SJCRH30 (cell line): ENCODE measurements around the gene RPTN. TPM values are rescaled to one million over a fixed set of nuclear protein-coding genes. Genes with fewer than 3 reads are reported as not detected.
"Not testable (repeated sequence)": the region's sequence is repeated elsewhere in the genome, so short reads cannot be mapped to it uniquely, and the experiment has no call there.

Source experiments
- DNase-seq, 2 experiments: peaks; one replicate each; pipeline ENCODE4 v3.0.0-alpha.2; 2015 to 2020
- H3K27ac ChIP-seq: fragments of 250-450 bp; sonication (Bioruptor Pico); 2 replicates; pipeline ENCODE4 v1.5.1; 2020; ENCODE audit warnings: mild to moderate bottlenecking, moderate library complexity
- H3K27me3 ChIP-seq: fragments of 250-450 bp; sonication (Bioruptor Pico); 2 replicates; pipeline ENCODE4 v1.5.1; 2020; ENCODE audit warnings: mild to moderate bottlenecking, moderate library complexity
- H3K36me3 ChIP-seq: fragments of 250-450 bp; sonication (Bioruptor Pico); 2 replicates; pipeline ENCODE4 v1.5.1; 2020; ENCODE audit warnings: mild to moderate bottlenecking, moderate library complexity
- H3K4me1 ChIP-seq: fragments of 250-450 bp; sonication (Bioruptor Pico); 2 replicates; pipeline ENCODE4 v1.5.1; 2020; ENCODE audit warnings: mild to moderate bottlenecking, moderate library complexity
- H3K4me3 ChIP-seq: fragments of 250-450 bp; sonication (Bioruptor Pico); 2 replicates; pipeline ENCODE4 v1.5.1; 2020; ENCODE audit warnings: mild to moderate bottlenecking, moderate library complexity
- H3K9me3 ChIP-seq: fragments of 250-450 bp; sonication (Bioruptor Pico); replicated peaks from 2 replicates; pipeline ENCODE4 v1.5.1; 2020; ENCODE audit warnings: mild to moderate bottlenecking, moderate library complexity
- total RNA-seq: library from RNA; depleted of rRNA; stranded (reverse); fragments of >200 nt; shearing (Covaris generic); gene quantifications from 2 replicates; pipeline ENCODE4 v1.2.3, GENCODE V29; 2014

The RPTN gene
- total RNA-seq, 1 experiment from 2014 or later: not detected

DNA sequence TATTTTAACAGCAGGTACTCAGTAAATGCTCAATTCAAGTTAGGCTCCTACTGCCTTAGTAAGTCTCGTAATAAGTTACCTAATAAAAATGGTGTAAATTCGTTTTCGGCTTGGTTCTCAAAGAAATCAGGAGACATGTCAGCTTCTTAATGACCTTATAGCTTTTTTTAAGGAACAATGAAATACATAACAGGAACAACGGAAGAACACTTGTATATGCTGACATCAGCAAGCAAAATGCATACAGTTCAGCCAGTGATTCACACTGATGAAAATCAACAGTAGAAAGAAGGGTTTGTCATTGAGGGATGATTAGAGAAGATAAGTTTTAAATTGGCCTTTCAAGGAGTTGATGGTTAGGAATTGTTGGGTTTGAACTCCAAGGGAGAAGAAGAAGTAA lies 13.3 kb downstream of the RPTN start:
- H3K27me3 ChIP-seq: no peaks in the 10 kb centered on the region

DNA sequence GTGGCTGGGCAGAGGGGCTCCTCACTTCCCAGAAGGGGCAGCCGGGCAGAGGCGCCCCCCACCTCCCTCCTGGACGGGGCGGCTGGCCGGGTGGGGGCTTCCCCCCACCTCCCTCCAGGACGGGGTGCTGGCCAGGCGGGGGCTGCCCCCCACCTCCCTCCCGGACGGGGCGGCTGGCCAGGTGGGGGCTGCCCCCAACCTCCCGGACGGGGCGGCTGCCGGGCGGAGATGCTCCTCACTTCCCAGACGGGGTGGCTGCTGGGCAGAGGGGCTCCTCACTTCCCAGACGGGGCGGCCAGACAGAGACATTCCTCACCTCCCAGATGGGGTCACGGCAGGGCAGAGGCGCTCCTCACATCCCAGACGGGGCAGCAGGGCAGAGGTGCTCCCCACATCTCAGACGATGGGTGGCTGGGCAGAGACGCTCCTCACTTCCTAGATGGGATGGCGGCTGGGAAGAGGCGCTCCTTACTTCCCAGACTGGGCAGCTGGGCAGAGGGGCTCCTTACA lies 14.3 kb downstream of the RPTN start:
- not testable (repeated sequence) for H3K36me3 ChIP-seq, H3K4me3 ChIP-seq, H3K27me3 ChIP-seq, H3K4me1 ChIP-seq, H3K27ac ChIP-seq, H3K9me3 ChIP-seq, DNase-seq

More for the DNA sequence above, 13.3 kb downstream of the RPTN start:
- Histone ChIP-seq H3K9me3 (no peaks in the 10 kb centered on the region), H3K4me1 (no peaks in the 10 kb centered on the region), H3K4me3 (no peak overlapping the region), H3K27ac (no peak overlapping the region), H3K36me3 (no peaks in the 10 kb centered on the region)
- no peak for DNase-seq

DNA sequence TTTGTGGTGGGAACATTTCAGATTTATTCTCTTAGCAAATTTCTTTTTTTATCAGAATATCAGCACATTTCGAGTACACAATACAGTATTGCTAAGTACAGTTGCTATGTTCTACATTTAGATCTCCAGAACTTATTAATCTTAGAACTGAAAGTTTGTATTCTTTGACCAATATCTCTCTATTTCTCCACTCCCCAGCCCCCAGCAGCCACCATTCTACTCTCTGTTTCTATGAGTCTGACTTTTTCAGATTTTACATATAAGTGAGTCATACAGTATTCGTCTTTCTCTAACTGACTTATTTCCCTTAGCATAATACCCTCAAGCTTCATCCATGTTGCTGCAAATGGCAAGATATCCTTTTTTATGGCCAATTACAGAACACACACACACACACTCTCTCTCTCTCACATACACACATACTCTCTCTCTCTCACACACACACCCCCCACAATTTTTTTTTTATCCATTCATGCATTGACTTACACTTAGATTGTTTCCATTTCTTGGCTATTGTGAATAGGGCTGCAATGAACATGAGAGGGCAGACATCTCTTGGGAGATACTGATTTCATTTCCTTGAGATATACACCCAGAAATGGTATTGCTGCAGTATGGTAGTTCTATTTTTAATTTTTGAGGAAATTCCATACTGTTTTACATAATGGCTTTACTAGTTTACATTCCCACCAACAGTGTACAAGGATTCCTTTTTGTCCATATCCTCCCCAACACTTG lies 15.7 kb downstream of the RPTN start:
- no peaks in the 10 kb centered on the region for H3K9me3 ChIP-seq
- no peaks in the 10 kb centered on the region for H3K27me3 ChIP-seq
- H3K4me3 ChIP-seq: no peak overlapping the region
- no peaks in the 10 kb centered on the region for H3K36me3 ChIP-seq
- DNase-seq: no peak
- no peaks in the 10 kb centered on the region for H3K4me1 ChIP-seq
- H3K27ac ChIP-seq: no peak overlapping the region

DNA sequence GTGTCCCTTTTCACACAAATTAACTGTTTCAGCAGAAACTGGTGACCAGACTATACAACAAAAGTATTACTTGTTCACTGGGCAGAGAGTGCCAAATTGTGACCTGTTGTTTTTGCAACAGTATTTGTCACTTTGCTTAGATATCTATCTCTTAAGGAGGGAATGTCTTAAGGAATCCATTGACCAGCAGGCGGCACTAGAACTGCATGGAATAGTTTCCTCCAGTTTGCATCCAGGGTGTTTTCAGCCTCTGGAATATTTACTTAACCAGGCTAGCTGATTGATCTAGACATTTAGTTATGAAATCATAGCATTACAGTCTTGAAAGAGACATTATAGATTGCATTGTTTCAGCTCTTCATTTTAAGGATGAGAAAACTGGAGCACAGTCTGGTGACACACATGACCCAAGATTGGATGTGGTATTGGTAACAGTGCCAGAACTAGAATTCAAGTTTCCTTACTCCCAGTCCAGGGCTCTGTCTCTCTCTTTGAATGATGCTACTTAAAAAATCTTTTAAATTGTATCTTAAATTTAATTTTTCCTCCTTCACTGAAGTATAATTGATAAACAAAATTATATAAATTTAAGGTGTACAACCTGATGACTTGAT lies 16.9 kb downstream of the RPTN start:
- DNase-seq: peak; percentile 11 to 55

DNA sequence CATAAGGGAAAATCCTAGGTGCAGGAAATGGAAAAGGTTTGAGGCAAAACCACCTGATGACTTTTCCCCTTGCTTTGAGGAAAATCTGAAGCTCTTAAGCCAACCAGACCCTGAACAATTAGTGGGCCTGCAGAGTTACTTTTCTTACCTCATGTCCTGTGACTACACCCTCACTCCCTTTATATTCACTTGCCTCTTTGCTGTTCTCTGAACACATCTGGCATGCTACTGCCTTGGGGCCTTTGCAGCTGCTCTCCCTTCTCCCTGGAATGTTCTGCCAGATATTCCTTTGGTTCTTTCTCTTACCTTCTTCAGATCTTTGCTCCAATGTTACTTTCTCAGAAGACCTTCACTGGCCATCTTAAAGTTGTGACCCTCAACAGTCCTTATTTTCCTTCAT lies 21.8 kb downstream of the RPTN start:
- no peak for DNase-seq
- H3K9me3 ChIP-seq: no peaks in the 10 kb centered on the region
- H3K4me1 ChIP-seq: no peaks in the 10 kb centered on the region
- no peak overlapping the region for H3K4me3 ChIP-seq
- no peak overlapping the region for H3K27ac ChIP-seq
- H3K27me3 ChIP-seq: no peaks in the 10 kb centered on the region
- H3K36me3 ChIP-seq: no peaks in the 10 kb centered on the region

More for the DNA sequence above, 16.9 kb downstream of the RPTN start:
- Histone ChIP-seq H3K4me1 (no peaks in the 10 kb centered on the region), H3K27me3 (no peaks in the 10 kb centered on the region), H3K4me3 (no peak overlapping the region), H3K36me3 (no peaks in the 10 kb centered on the region), H3K9me3 (no peaks in the 10 kb centered on the region), H3K27ac (no peak overlapping the region)

DNA sequence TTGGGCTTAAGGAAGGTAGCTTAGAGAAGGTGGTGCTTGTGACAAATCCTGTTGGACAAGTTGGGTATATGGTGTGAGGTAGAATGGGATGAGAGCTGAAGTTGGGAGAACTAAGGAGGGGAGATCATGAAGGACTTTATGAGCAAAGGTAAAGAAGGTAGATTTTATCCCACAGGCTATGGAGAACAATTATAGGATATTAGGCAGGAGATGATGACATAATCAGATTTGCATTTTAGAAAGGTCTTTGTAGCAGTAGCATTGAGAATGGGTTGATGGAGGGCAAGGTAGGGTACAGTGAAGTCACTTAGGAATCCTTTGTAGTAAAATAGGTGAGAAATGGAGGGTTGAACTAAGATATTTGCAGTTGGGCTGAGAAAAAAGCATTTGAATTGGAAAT lies 28.8 kb downstream of the RPTN start:
- Histone ChIP-seq H3K4me3 (no peak overlapping the region), H3K36me3 (no peaks in the 10 kb centered on the region), H3K9me3 (no peaks in the 10 kb centered on the region), H3K27ac (no peak overlapping the region), H3K27me3 (no peaks in the 10 kb centered on the region), H3K4me1 (no peaks in the 10 kb centered on the region)
- DNase-seq: no peak

DNA sequence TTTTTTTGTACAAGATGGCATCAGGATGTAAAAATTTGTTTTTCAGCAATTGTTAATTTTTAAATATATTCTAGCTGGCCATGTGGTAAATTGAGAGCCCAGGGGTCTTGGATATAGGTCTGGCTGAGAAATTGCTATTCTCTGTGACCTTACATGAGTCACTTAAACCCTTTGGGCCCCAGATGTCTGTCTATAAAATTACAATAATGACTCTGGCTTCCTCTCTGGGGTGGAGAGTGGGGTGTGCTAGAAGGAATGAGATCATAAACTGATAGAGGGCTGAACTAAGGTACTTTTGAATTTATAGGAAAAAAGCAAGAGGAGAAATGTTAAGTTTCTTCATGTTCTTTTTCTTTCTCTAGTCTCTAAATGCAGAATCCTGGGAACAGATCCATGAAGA lies 31.4 kb downstream of the RPTN start:
- Histone ChIP-seq H3K27me3 (no peaks in the 10 kb centered on the region), H3K36me3 (no peaks in the 10 kb centered on the region), H3K27ac (no peak overlapping the region), H3K9me3 (no peaks in the 10 kb centered on the region), H3K4me1 (no peaks in the 10 kb centered on the region), H3K4me3 (no peak overlapping the region)
- DNase-seq: no peak

DNA sequence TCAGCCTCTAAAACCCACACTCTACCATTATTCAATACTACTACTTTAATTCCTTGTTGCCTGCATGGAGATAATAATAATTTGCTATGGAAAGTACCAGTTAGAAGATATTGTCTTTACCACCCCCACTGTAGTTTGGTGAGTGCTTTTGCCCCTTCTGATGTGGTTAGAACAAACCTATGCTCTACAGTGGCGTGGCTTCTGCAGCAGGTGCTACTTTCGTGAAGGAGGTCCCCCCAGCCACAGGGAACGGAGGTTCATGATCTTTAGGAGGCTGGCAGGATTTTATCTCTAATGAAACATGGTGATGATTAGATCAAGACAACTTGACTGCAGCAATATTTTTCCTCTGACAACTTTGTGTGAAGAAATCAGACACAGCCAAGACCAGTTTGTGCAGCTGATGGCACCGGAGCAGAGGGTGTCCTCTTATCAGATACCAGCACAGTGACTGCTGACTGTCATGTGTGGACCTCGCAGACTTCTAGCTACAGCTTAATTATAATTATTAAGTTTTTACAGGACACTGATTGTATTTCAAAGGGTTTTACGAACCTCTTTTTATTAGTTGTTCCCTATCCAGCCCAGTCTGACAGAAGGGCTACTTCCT lies 33.1 kb downstream of the RPTN start:
- Histone ChIP-seq H3K9me3 (no peaks in the 10 kb centered on the region), H3K27me3 (no peaks in the 10 kb centered on the region), H3K36me3 (no peaks in the 10 kb centered on the region), H3K4me3 (no peak overlapping the region), H3K4me1 (no peaks in the 10 kb centered on the region), H3K27ac (no peak overlapping the region)
- no peak for DNase-seq

DNA sequence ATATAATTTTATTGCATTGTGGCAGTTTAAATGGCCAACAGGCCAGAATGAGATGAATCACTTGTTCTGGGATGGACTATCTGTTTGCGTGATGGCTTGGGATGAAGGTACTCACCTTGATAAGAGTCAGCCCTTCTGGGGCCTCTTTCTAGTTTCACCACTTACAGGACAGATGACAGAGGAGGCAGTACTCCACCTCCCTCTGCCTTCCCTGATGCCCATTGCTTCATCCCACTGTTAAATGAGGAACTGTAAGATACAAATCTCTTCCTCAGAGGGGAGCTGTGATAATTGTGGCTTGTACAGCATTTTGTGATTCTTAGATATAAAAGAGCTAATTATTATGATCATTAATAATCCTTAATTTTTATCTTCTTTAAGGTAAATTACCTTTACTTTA lies 40.1 kb downstream of the RPTN start:
- H3K36me3 ChIP-seq: no peaks in the 10 kb centered on the region
- H3K9me3 ChIP-seq: no peaks in the 10 kb centered on the region
- DNase-seq: no peak
- no peaks in the 10 kb centered on the region for H3K4me1 ChIP-seq
- no peaks in the 10 kb centered on the region for H3K27me3 ChIP-seq
- H3K4me3 ChIP-seq: no peak overlapping the region
- no peak overlapping the region for H3K27ac ChIP-seq

DNA sequence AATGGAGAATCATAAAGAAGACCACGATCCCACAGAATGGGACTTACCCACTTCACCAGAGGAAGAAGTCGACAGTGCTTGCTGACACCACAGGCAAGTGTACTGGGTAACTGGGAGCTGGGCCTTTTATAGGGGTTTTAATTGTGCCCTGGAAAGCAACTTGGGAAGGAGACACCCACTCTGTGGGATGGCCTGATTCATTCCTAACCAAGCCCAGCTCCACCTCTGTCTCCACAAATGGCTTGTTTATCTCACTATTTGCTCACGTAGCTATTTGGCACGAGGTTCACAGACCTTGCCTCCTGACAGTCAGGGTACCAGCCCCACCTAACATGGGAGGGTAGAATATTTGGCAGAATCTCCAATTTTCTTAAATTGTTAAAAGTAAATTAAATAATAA lies 43.7 kb downstream of the RPTN start, which contains the start of gene TCHH:
Gene TCHH (minus strand): TSS at position 101 of the 400 bp plus-strand sequence. CDS start 1,364 bp downstream, outside the sequence.
- H3K36me3 ChIP-seq: no peaks in the 10 kb centered on the region
- H3K9me3 ChIP-seq: no peaks in the 10 kb centered on the region
- no peaks in the 10 kb centered on the region for H3K27me3 ChIP-seq
- H3K4me3 ChIP-seq: no peak within 1 kb of the TSS
- no peak within 1 kb of the TSS for H3K27ac ChIP-seq
- no peak for DNase-seq
- no peaks in the 10 kb centered on the region for H3K4me1 ChIP-seq

DNA sequence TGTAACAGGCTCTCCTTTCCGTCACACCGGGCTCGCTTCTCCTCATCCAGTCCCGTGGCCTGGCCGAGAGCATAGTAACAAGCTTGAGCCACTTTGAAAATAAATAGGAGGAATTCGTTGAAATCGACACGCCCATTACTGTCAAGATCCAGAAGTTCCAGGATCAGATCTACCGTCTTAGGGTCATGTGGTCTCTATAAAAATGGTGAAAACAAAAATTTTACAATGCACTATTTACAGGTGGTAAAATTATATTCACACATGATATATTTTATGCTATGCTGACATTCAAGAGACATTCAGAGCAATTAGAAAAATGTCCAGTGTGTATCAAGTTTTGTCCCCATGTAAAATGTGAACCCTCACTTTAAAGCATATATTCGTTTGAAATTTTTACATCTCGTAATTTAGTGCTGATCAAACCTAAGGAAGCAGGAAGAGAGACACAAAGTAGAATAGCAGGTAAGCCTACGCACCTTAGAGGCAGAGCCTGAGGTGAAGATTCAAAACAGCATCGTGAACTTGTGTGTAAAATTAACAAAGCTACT lies 46.1 kb downstream of the RPTN start:
- Histone ChIP-seq H3K27me3 (no peaks in the 10 kb centered on the region), H3K9me3 (no peaks in the 10 kb centered on the region), H3K36me3 (no peaks in the 10 kb centered on the region), H3K4me3 (no peak overlapping the region), H3K27ac (no peak overlapping the region), H3K4me1 (no peaks in the 10 kb centered on the region)
- no peak for DNase-seq

DNA sequence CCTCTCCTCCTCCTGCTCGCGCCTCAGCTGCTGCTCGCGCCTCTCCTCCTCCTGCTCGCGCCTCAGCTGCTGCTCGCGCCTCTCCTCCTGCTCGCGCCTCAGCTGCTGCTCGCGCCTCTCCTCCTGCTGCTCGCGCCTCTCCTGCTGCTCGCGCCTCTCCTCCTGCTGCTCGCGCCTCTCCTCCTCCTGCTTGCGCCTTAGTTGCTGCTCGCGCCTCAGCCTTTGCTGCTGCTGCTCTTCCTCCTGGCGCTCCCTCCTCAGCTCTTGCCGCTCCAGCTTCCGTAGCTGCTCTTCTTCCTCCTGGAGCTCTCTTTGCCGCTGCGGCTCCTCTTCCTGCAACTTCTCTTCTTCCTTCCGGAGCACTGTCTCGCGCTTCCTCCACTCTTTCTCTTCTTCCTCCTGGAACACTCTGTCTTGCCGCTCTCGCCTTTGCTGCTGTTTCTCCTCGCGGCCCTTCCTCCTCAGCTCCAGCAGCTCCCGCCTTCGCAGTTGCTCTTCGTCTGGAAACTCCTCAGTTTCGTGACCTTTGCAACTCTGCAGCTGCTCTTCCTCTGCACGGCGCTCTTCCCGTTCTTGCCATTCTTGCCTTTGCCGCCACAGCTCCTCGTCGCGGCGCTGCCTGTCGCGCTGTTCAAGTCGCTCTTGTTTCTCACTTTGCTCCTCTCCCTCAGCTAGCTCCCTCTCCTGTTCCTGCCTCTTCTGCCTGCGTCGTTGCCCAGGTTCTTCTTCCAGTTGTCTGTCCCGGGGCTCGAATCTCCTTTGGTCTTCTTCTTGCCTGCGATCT lies 46.7 kb downstream of the RPTN start:
- Histone ChIP-seq H3K36me3 (no peaks in the 10 kb centered on the region), H3K9me3 (no peaks in the 10 kb centered on the region), H3K27ac (no peak overlapping the region), H3K27me3 (no peaks in the 10 kb centered on the region), H3K4me3 (no peak overlapping the region), H3K4me1 (no peaks in the 10 kb centered on the region)
- DNase-seq: no peak

DNA sequence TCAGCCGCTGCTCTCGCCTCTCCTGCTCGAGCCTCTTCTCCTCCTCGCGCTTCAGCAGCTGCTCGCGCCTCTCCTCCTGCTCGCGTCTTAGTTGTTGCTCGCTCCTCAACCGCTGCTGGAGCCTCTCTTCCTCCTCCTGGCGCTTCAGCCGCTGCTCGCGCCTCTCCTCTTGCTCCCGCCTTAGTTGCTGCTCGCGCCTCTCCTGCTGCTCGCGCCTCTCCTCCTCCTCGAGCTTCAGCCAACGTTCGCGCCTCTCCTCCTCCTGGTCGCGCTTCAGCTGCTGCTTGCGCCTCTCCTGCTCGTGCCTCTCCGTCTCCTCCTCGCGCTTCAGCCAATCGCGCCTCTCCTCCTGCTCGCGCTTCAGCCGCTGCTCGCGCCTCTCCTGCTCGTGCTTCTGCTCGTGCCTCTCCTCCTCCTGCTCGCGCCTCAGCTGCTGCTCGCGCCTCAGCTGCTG lies 47.5 kb downstream of the RPTN start:
- Histone ChIP-seq H3K4me3 (no peak overlapping the region), H3K27me3 (no peaks in the 10 kb centered on the region)
- no peak for DNase-seq

DNA sequence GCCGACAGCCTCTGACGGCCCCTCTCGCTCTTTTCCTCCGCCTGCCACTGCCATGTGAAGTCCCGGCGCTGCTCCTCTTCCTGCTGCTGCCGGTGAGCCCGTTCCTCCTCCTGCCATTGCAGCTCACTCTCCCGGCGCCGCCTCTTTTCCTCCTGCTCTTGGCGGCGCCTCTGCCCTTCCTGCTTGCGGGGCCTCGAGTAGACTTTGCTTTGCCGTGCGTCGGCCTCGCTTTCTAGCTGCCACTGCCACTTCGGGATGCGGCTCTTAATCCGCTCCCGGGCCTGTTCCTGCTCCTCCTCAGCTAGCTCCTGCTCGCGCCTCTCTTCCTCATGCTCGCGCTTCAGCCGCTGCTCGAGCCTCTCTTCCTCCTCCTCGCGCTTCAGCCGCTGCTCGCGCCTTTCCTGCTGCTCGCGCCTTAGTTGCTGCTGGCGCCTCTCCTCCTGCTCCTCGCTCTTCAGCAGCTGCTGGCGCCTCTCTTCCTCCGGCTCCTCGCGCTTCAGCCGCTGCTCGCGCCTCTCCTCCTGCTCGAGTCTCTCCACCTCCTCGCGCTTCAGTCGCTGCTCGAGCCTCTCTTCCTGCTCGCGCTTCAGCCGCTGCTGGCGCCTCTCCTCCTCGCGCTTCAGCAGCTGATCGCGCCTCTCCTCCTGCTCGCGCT lies 48.0 kb downstream of the RPTN start:
- no peak overlapping the region for H3K27ac ChIP-seq
- H3K4me1 ChIP-seq: no peaks in the 10 kb centered on the region
- no peak overlapping the region for H3K4me3 ChIP-seq
- no peaks in the 10 kb centered on the region for H3K36me3 ChIP-seq
- H3K27me3 ChIP-seq: no peaks in the 10 kb centered on the region
- no peaks in the 10 kb centered on the region for H3K9me3 ChIP-seq
- DNase-seq: no peak

More for the DNA sequence above, 47.5 kb downstream of the RPTN start:
- H3K36me3 ChIP-seq: no peaks in the 10 kb centered on the region
- no peak overlapping the region for H3K27ac ChIP-seq
- no peaks in the 10 kb centered on the region for H3K9me3 ChIP-seq
- H3K4me1 ChIP-seq: no peaks in the 10 kb centered on the region
